NCI-H510A (cell line): ENCODE measurements around the gene SLMAP.

Experiments
- DNase-seq: peaks from one replicate; lab custom pipeline; 2025; lab: John Stamatoyannopoulos, UW

SLMAP gene

GRCh38 chr3:57963811-57964346, 207.8 kb downstream of the SLMAP start:
- DNase-seq = no peak

GRCh38 chr3:57966829-57967228, 210.7 kb downstream of the SLMAP start:
- no peak for DNase-seq

- no peak for DNase-seq
Measured at GRCh38 chr3:57967590-57967989, 211.5 kb downstream of the SLMAP start.

GRCh38 chr3:57968501-57968900, 212.4 kb downstream of the SLMAP start:
- DNase-seq = no peak

- no peak for DNase-seq
Measured at GRCh38 chr3:57971975-57972374, 215.9 kb downstream of the SLMAP start.

- DNase-seq = no peak
Measured at GRCh38 chr3:57972531-57973111, 216.5 kb downstream of the SLMAP start.

- DNase-seq = no peak
Measured at GRCh38 chr3:57973715-57974477, 217.8 kb downstream of the SLMAP start.

GRCh38 chr3:57974796-57975388, 218.8 kb downstream of the SLMAP start:
- no peak for DNase-seq

- DNase-seq = peak; percentile 39
Measured at GRCh38 chr3:57977818-57978235, 221.7 kb downstream of the SLMAP start.

- no peak for DNase-seq
Measured at GRCh38 chr3:57978316-57978715, 222.2 kb downstream of the SLMAP start.
